Sigmoid colon (tissue), 7 donors: ENCODE measurements around the gene CYS1. TPM values are rescaled to one million over a fixed set of nuclear protein-coding genes. Genes with fewer than 3 reads are reported as not detected.
"Not testable (repeated sequence)": the region's sequence is repeated elsewhere in the genome, so short reads cannot be mapped to it uniquely, and the experiment has no call there.

Experiments used
- DNase-seq: peaks from one replicate; pipeline ENCODE4 v3.0.0-alpha.2; 2019
- H3K27ac ChIP-seq, 4 donors: fragments of 200-600 bp; sonication (generic); one replicate each; pipeline ENCODE4 v1.5.1; 2016 to 2019; ENCODE audit warnings: mild to moderate bottlenecking in 1 of 4
- H3K27me3 ChIP-seq, 3 donors: fragments of 200-600 bp; sonication (generic); one replicate each; pipeline ENCODE4 v1.5.1; 2019; ENCODE audit warnings: mild to moderate bottlenecking in 1 of 3
- H3K36me3 ChIP-seq, 4 donors: fragments of 200-600 bp; sonication (generic); one replicate each; pipeline ENCODE4 v1.5.1; 2016 to 2019
- H3K4me1 ChIP-seq, 4 donors: fragments of 200-600 bp; sonication (generic); one replicate each; pipeline ENCODE4 v1.5.1; 2017 to 2019
- H3K4me3 ChIP-seq, 4 donors: fragments of 200-600 bp; sonication (generic); one replicate each; pipeline ENCODE4 v1.5.1; 2017 to 2019; ENCODE audit warnings: mild to moderate bottlenecking in 2 of 4, moderate library complexity in 1 of 4
- H3K9me3 ChIP-seq, 4 donors: fragments of 200-600 bp in 3 of 4; sonication (generic) in 3 of 4; one replicate each; pipeline versions ENCODE4 v1.5.1 to v1.6.1; 2013 to 2019
- EP300 ChIP-seq, 4 donors: sonication (generic); formaldehyde crosslinking; IDR thresholded peaks; one replicate each; pipeline ENCODE4 v1.6.1; 2017; ENCODE audit warnings: antibody characterized with exemption in 4 of 4
- POLR2A ChIP-seq, 2 donors: fragments of 450-650 bp; IDR thresholded peaks; one replicate each; pipeline ENCODE4 v1.6.1; 2016; ENCODE audit warnings: antibody characterized with exemption in 2 of 2, mild to moderate bottlenecking in 2 of 2, moderate library complexity in 2 of 2
- POLR2AphosphoS5 ChIP-seq, 4 donors: sonication (generic); formaldehyde crosslinking; IDR thresholded peaks; one replicate each; pipeline ENCODE4 v1.6.1; 2017; ENCODE audit warnings: antibody characterized with exemption in 4 of 4
- WGBS, 2 donors: extraction: QIAGEN DNeasy Blood & Tissue Kit; methylation state at CpG; one replicate each; pipeline ENCODE4 v1.1.7; 2013; 5-methylcytosine and 5-hydroxymethylcytosine counted together
- intact Hi-C: fragments of 100-400 bp; cut with DNase I; formaldehyde crosslinking; loops from one replicate; pipeline ENCODE4 v1.15.1; 2023
- polyA plus RNA-seq, 3 donors: library from polyadenylated mRNA; stranded (reverse); fragments of 200-250 nt; gene quantifications; one replicate each; pipeline ENCODE4 v1.2.3, GENCODE V29; 2013
- total RNA-seq, 4 donors: library from RNA; depleted of rRNA; stranded (reverse); fragments of >200 nt; gene quantifications; one replicate each; pipeline ENCODE4 v1.1.0, GENCODE V29; 2016
- TF ChIP-seq, protein P1 (sequence below), 4 experiments: fragments of 450-650 bp in 3 of 4; fragments of 200-600 bp in 1 of 4; IDR thresholded peaks; one replicate each; pipeline ENCODE4 v1.5.1; 2016 to 2019; ENCODE audit warnings: antibody characterized with exemption in 4 of 4, mild to moderate bottlenecking in 3 of 4, moderate library complexity in 2 of 4
- donor health status: healthy with polysubstance abuse.
- donor health status: Bipolar disorder and iron deficiency.
- donor health status: healthy.

The CYS1 gene
- total and polyA plus RNA-seq, 7 donors: 0.46 to 24.6 (median 7.5) TPM

DNA sequence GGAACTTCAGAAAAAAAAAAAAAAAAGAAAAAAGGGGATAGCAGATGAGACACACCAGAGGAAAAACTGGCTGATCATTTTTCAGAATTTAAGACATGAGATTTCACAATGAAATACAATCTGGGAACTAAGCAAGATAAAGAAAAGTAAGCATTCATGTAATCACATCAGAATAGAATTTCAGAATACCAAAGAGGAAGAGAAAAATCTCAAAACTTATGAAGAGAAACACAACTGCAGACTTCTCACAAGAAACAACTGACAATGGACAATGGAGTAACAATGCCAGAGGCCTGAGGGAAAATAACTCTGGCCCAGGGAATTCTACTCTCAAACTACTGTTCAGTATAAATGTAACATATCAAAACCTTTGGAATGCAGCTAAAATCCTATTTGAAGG lies 29.1 kb upstream of the CYS1 start:
- H3K4me3 ChIP-seq: no peak overlapping the region
- H3K27me3 ChIP-seq: no peaks in the 10 kb centered on the region
- no peaks in the 10 kb centered on the region for H3K36me3 ChIP-seq
- no peak overlapping the region for H3K27ac ChIP-seq
- intact Hi-C loops: no loop called here
- TF ChIP-seq POLR2AphosphoS5 (IDR thresholded peaks at IDR 0.05): no peak
- TF ChIP-seq POLR2A (IDR thresholded peaks at IDR 0.05): no peak
- no peak for TF ChIP-seq EP300 (IDR thresholded peaks at IDR 0.05)
- TF ChIP-seq, protein P1, sequence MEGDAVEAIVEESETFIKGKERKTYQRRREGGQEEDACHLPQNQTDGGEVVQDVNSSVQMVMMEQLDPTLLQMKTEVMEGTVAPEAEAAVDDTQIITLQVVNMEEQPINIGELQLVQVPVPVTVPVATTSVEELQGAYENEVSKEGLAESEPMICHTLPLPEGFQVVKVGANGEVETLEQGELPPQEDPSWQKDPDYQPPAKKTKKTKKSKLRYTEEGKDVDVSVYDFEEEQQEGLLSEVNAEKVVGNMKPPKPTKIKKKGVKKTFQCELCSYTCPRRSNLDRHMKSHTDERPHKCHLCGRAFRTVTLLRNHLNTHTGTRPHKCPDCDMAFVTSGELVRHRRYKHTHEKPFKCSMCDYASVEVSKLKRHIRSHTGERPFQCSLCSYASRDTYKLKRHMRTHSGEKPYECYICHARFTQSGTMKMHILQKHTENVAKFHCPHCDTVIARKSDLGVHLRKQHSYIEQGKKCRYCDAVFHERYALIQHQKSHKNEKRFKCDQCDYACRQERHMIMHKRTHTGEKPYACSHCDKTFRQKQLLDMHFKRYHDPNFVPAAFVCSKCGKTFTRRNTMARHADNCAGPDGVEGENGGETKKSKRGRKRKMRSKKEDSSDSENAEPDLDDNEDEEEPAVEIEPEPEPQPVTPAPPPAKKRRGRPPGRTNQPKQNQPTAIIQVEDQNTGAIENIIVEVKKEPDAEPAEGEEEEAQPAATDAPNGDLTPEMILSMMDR (IDR thresholded peaks at IDR 0.05): no peak
- peaks cover 0 to 2% (median 0%) of the 10 kb centered on the region in 4 donors for H3K9me3 ChIP-seq
- no peaks in the 10 kb centered on the region for H3K4me1 ChIP-seq
- no peak for DNase-seq

DNA sequence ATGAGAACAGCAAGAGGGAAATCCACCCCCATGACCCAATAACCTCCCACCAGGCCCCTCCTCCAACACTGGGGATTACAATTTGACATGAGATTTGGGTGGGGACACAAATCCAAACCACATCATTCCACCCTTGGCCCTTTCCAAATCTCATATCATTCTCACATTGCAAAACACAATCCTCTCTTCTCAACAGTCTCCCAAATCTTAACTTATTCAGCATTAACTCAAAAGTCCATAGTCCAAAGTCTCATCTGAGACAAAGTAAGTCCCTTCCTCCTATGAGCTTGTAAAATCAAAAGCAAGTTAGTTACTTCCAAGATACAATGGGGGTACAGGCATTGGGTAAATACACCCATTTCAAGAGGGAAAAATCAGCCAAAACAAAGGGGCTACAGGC lies 24.7 kb upstream of the CYS1 start:
- not testable (repeated sequence) for H3K9me3 ChIP-seq, H3K27ac ChIP-seq

DNA sequence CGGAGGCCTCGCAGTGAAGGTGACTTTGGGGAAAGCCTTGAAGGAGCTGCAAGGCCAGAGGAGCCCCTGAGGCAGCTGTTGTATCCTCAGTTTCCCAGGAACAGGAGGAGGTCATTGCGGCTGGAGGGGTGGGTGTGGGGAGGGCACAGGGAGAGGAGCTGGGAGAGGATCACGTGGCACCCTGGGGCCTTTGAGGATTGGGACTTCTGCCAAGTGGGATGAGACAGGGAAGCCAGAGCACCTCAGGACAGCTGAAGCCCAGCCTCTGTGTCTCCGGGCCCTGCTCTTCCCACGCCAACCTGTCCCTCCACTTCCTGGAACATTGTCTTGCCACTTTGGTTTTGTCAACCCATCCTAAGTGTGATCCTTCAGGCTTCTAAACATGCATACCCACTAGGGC lies 23.0 kb upstream of the CYS1 start:
- Histone ChIP-seq H3K36me3 (no peaks in the 10 kb centered on the region), H3K9me3 (peaks cover 0 to 2% (median 0%) of the 10 kb centered on the region in 4 donors), H3K27ac (no peak overlapping the region), H3K4me1 (no peaks in the 10 kb centered on the region), H3K4me3 (no peak overlapping the region), H3K27me3 (no peaks in the 10 kb centered on the region)
- no peak for TF ChIP-seq POLR2AphosphoS5 (IDR thresholded peaks at IDR 0.05)
- TF ChIP-seq, protein P1 (IDR thresholded peaks at IDR 0.05): no peak
- TF ChIP-seq EP300 (IDR thresholded peaks at IDR 0.05): no peak
- no peak for TF ChIP-seq POLR2A (IDR thresholded peaks at IDR 0.05)
- 88 to 89% methylated on average over 6 of the region's 6 CpGs for WGBS, 2 donors
- intact Hi-C loops: no loop called here
- DNase-seq: no peak

More for the DNA sequence above, 24.7 kb upstream of the CYS1 start:
- DNase-seq, H3K4me1 ChIP-seq, H3K36me3 ChIP-seq, H3K4me3 ChIP-seq, intact Hi-C loops, H3K27me3 ChIP-seq: not testable (repeated sequence)

DNA sequence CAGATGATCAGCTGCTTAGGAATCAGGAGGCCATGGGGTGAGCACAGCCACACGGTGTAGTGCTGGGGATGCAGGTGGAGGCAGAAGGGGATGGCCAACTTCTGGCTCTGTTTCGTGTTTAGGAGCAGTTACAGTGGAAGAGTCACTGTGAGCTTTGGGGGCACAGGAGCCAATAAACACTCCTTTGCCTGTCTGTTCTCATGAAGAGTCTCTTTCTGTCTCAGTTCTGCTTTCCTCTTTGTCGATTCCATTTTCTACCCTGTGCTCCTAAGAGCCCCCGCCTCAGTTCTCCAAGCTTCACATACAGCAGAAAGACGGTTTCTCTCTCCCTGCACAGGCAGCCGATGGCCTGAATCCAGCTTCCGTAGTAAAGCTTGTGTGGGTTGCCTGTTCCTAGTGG lies 21.3 kb upstream of the CYS1 start:
- Histone ChIP-seq H3K36me3 (no peaks in the 10 kb centered on the region), H3K27me3 (no peaks in the 10 kb centered on the region), H3K4me1 (peaks cover 0 to 10% (median 4%) of the 10 kb centered on the region in 4 donors), H3K27ac (no peak overlapping the region), H3K9me3 (peaks cover 0 to under 1% (median 0%) of the 10 kb centered on the region in 4 donors), H3K4me3 (no peak overlapping the region)
- WGBS, 2 donors: 66 to 74% methylated on average over 7 of the region's 7 CpGs
- intact Hi-C loops: no loop called here
- TF ChIP-seq POLR2A (IDR thresholded peaks at IDR 0.05) (no peak), EP300 (IDR thresholded peaks at IDR 0.05) (no peak), POLR2AphosphoS5 (IDR thresholded peaks at IDR 0.05) (no peak)
- TF ChIP-seq, protein P1 (IDR thresholded peaks at IDR 0.05): no peak
- no peak for DNase-seq

DNA sequence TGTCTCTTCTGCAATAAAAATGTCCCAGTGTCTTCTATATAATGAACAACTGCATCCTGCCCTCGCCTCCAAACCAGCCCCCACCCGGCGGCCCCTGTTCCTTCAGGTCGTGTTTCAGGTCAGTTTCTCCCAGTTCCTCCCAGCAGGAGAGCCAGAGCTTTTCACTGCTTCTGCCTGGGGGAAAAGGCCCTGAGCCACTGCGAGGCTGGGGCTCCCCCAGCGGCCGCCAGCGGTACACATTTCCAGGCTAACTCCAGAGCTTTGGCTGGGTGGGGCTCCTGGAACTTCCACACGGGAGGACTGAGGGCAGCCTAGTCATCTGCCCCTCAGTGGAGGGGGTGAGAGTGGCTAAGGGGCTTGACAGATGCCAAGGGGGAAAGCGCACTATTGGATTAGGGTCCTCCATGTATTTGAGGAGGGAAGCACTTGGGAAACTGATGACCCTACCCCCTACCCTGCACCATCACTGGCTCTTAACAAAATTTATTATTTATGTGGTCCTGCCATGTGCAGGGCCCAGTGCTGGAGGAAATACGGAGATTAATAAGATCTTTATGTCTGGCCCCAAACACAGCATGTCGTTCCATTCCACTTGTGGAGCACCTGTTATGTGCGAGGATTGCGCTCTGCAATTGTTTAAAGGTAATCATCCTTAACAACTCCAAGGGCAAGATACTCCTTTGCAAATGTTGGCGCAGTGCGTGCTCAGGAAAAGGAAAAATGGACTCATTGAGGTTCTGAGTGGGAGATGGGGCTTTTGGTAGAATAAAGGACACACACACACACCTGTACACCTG lies 17.3 kb upstream of the CYS1 start:
- peak; percentile 86 for DNase-seq
- Histone ChIP-seq H3K36me3 (no peaks in the 10 kb centered on the region), H3K27me3 (peaks cover 0 to 5% (median 0%) of the 10 kb centered on the region in 3 donors), H3K9me3 (no peaks in the 10 kb centered on the region), H3K4me1 (peaks cover 0 to 10% (median 4%) of the 10 kb centered on the region in 4 donors), H3K4me3 (no peak overlapping the region), H3K27ac (no peak overlapping the region)
- no peak for TF ChIP-seq POLR2A (IDR thresholded peaks at IDR 0.05)
- TF ChIP-seq, protein P1 (IDR thresholded peaks at IDR 0.05): peak; percentile 90 to 95 (median 92)
- intact Hi-C loops: loop anchor here (1.0 to 5.0 kb wide), 2 partner anchors 23 to 285 kb away; no protein-coding TSS in a partner anchor
- WGBS, 2 donors: 29 to 37% methylated on average over 16 of the region's 16 CpGs
